ENCODE data around the gene DPYD.

- TF ChIP-seq SUZ12 (IDR thresholded peaks at IDR 0.05) (no peak), SP1 (IDR thresholded peaks at IDR 0.05) (no peak), ELF4 (IDR thresholded peaks at IDR 0.05) (no peak), ARNT (IDR thresholded peaks at IDR 0.05) (no peak), FOXM1 (IDR thresholded peaks at IDR 0.05; ENCODE audit: borderline replicate concordance) (no peak), CTBP1 (IDR thresholded peaks at IDR 0.05; ENCODE audit: borderline replicate concordance) (no peak), NFRKB (IDR thresholded peaks at IDR 0.05) (no peak), FOXK2 (IDR thresholded peaks at IDR 0.05) (no peak), TARDBP (IDR thresholded peaks at IDR 0.05) (no peak)
These were observed 251.9 kb downstream of the DPYD start for GRCh38 chr1:97668945-97669344.

Measured in HEK293T (cell line).